ENCODE data around the gene ASB2. TPM values are rescaled to one million over a fixed set of nuclear protein-coding genes. Genes with fewer than 3 reads are reported as not detected.

The ASB2 gene
- total RNA-seq, 1 experiment from 2014 or later: 0.35 TPM

GRCh38 chr14:94005324-94006073 lies 29.1 kb upstream of the ASB2 start:
- H3K23ac ChIP-seq (ENCODE audit: insufficient read length, low read depth, low read length): no peak overlapping the region
- H3K27ac ChIP-seq (ENCODE audit: insufficient read length, low read depth, low read length): no peak overlapping the region
- H3K4me1 ChIP-seq (ENCODE audit: insufficient read depth, low read length): no peaks in the 10 kb centered on the region
- Mint-ChIP-seq H3K36me3 (ENCODE audit: insufficient read depth in 1 of 3, low read depth in 3 of 3) (no peaks in the 10 kb centered on the region), H3K4me1 (peaks cover 7 to 17% of the 10 kb centered on the region in 2 experiments), H3K27me3 (ENCODE audit: low read depth) (peaks cover 5% of the 10 kb centered on the region), H3K9me3 (no peaks in the 10 kb centered on the region), H3K4me3 (no peak overlapping the region), H3K27ac (no peak overlapping the region)
- H2BK120ac ChIP-seq (ENCODE audit: low read depth, low read length, poor library complexity, severe bottlenecking): no peak overlapping the region
- no peaks in the 10 kb centered on the region for H3K27me3 ChIP-seq (ENCODE audit: insufficient read depth, low read length)
- H3K79me2 ChIP-seq (ENCODE audit: insufficient read depth, low read length): no peaks in the 10 kb centered on the region
- H3K9me3 ChIP-seq (ENCODE audit: control insufficient read depth, low read depth, low read length): no peaks in the 10 kb centered on the region
- no CpG with 5 or more reads among the region's 14 CpGs for WGBS (ENCODE audit: extremely low coverage, insufficient read length, low lambda C conversion rate)
- no peak overlapping the region for H3K9ac ChIP-seq (ENCODE audit: extremely low read depth, insufficient read length, low read length)
- no peak overlapping the region for H2BK5ac ChIP-seq (ENCODE audit: insufficient read length, low read length)
- H2BK12ac ChIP-seq (ENCODE audit: insufficient read length, low read depth, low read length): no peak overlapping the region
- no peak overlapping the region for H3T11ph ChIP-seq (ENCODE audit: low read length)
- H3K23me2 ChIP-seq (ENCODE audit: insufficient read length, low read depth, low read length, poor library complexity, severe bottlenecking): no peaks in the 10 kb centered on the region
- no peaks in the 10 kb centered on the region for H4K20me1 ChIP-seq (ENCODE audit: control insufficient read depth, insufficient read depth, insufficient read length)
- TF ChIP-seq, protein P1, sequence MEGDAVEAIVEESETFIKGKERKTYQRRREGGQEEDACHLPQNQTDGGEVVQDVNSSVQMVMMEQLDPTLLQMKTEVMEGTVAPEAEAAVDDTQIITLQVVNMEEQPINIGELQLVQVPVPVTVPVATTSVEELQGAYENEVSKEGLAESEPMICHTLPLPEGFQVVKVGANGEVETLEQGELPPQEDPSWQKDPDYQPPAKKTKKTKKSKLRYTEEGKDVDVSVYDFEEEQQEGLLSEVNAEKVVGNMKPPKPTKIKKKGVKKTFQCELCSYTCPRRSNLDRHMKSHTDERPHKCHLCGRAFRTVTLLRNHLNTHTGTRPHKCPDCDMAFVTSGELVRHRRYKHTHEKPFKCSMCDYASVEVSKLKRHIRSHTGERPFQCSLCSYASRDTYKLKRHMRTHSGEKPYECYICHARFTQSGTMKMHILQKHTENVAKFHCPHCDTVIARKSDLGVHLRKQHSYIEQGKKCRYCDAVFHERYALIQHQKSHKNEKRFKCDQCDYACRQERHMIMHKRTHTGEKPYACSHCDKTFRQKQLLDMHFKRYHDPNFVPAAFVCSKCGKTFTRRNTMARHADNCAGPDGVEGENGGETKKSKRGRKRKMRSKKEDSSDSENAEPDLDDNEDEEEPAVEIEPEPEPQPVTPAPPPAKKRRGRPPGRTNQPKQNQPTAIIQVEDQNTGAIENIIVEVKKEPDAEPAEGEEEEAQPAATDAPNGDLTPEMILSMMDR (conservative IDR thresholded peaks at IDR 0.05): peak; percentile 65
- no peak overlapping the region for H4K5ac ChIP-seq (ENCODE audit: insufficient read length, low read depth, low read length)
- no peaks in the 10 kb centered on the region for H3K79me1 ChIP-seq (ENCODE audit: insufficient read depth, low read depth, low read length, poor library complexity, severe bottlenecking)
- H3K18ac ChIP-seq (ENCODE audit: insufficient read length, low read depth, low read length): no peak overlapping the region
- no peak overlapping the region for H4K8ac ChIP-seq (replicated peaks; ENCODE audit: insufficient read length, low read depth, low read length)
- H3K4me2 ChIP-seq (ENCODE audit: insufficient read depth, insufficient read length, low read length): no peak overlapping the region
- no peak overlapping the region for H2AFZ ChIP-seq (ENCODE audit: low read length)
- H3K4ac ChIP-seq (ENCODE audit: low read depth, low read length): no peak overlapping the region
- no peak overlapping the region for H2BK20ac ChIP-seq (ENCODE audit: low read depth, low read length, poor library complexity, severe bottlenecking)
- no peak overlapping the region for H3K14ac ChIP-seq (ENCODE audit: insufficient read depth, low read length)
- H3K56ac ChIP-seq (ENCODE audit: insufficient read length, low read depth, low read length): no peak overlapping the region
- DNase-seq: no peak
- no peak overlapping the region for H2BK15ac ChIP-seq (ENCODE audit: low read depth, low read length)
- H2AK5ac ChIP-seq (ENCODE audit: insufficient read length, low read length): no peak overlapping the region
- H4K91ac ChIP-seq (ENCODE audit: insufficient read length, low read depth, low read length): no peak overlapping the region
